Mammary epithelial cell (primary cell): ENCODE results near the gene NDUFS5.

Experiments used
- EZH2 ChIP-seq: IDR thresholded peaks from 2 replicates; pipeline ENCODE4 v1.6.1; 2012; ENCODE audit warnings: low read length, inconsistent platforms, borderline replicate concordance
- TF ChIP-seq, protein P1 (sequence below), 2 donors: IDR thresholded peaks in 1 of 2; conservative IDR thresholded peaks in 1 of 2; 2 replicates each; pipeline ENCODE4 v1.5.1; 2011 to 2012; ENCODE audit warnings: inconsistent platforms in 2 of 2, low read length in 2 of 2, mild to moderate bottlenecking in 2 of 2, control low read depth in 1 of 2, low read depth in 1 of 2; ENCODE audit not compliant: insufficient read depth in 1 of 2; ENCODE audit errors: extremely low read depth in 1 of 2

DNA sequence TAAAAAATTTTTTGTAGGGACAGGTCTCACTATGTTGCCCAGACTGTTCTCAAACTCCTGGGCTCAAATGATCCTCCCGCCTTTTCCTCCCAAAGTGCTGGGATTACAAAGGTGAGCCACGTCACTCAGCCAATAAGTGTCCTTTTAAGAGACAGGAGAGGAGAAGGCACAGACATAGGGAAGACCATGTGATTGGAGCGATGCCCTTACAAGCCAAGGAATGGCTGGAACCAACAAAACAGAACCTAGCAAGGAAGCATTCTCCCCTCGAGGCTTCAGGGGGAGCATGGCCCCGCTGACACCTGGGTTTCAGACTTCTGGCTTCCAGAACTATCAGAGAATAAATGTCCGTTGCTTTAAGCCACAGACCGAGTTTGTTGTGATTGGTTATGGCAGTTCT lies 37.0 kb downstream of the NDUFS5 start:
- TF ChIP-seq, protein P1, sequence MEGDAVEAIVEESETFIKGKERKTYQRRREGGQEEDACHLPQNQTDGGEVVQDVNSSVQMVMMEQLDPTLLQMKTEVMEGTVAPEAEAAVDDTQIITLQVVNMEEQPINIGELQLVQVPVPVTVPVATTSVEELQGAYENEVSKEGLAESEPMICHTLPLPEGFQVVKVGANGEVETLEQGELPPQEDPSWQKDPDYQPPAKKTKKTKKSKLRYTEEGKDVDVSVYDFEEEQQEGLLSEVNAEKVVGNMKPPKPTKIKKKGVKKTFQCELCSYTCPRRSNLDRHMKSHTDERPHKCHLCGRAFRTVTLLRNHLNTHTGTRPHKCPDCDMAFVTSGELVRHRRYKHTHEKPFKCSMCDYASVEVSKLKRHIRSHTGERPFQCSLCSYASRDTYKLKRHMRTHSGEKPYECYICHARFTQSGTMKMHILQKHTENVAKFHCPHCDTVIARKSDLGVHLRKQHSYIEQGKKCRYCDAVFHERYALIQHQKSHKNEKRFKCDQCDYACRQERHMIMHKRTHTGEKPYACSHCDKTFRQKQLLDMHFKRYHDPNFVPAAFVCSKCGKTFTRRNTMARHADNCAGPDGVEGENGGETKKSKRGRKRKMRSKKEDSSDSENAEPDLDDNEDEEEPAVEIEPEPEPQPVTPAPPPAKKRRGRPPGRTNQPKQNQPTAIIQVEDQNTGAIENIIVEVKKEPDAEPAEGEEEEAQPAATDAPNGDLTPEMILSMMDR (conservative IDR thresholded peaks at IDR 0.05 in 1 of 2, IDR thresholded peaks at IDR 0.05 in 1 of 2; ENCODE audit: extremely low read depth in 1 of 2, insufficient read depth in 1 of 2, low read depth in 1 of 2, low read length in 2 of 2), result no peak
- TF ChIP-seq EZH2, result no peak
